Mesothelial cell of epicardium (in vitro differentiated cells): ENCODE measurements around the gene PSMG1. TPM values are rescaled to one million over a fixed set of nuclear protein-coding genes. Genes with fewer than 3 reads are reported as not detected.

Experiments used
- DNase-seq, 2 experiments: peaks; one replicate each; pipeline ENCODE4 v3.0.0; 2021; ENCODE audit warnings: low spot score in 2 of 2; ENCODE audit not compliant: unreplicated experiment in 2 of 2
- H3K27ac Mint-ChIP-seq: 2 replicates; pipeline ENCODE4 v1.8.0; 2021; ENCODE audit warnings: mixed read lengths
- H3K27me3 Mint-ChIP-seq: 2 replicates; pipeline ENCODE4 v1.8.0; 2021; ENCODE audit warnings: low read depth, mixed read lengths
- H3K36me3 Mint-ChIP-seq: 2 replicates; pipeline ENCODE4 v1.8.0; 2021; ENCODE audit warnings: mixed read lengths
- H3K4me1 Mint-ChIP-seq: 2 replicates; pipeline ENCODE4 v1.8.0; 2021; ENCODE audit warnings: mixed read lengths
- H3K4me3 Mint-ChIP-seq: 2 replicates; pipeline ENCODE4 v1.8.0; 2021; ENCODE audit warnings: mild to moderate bottlenecking, moderate library complexity, mixed read lengths
- H3K9me3 Mint-ChIP-seq: 2 replicates; pipeline ENCODE4 v1.8.0; 2021; ENCODE audit warnings: mixed read lengths
- total RNA-seq: library from RNA; stranded (reverse); gene quantifications from 3 replicates; pipeline ENCODE4 v1.2.1, GENCODE V29; 2021
- TF ChIP-seq, protein P1 (sequence below): fragments of 200-600 bp; sonication (generic); IDR thresholded peaks from one replicate; pipeline ENCODE4 v1.5.0; 2021; ENCODE audit warnings: antibody characterized with exemption; ENCODE audit not compliant: unreplicated experiment

PSMG1 gene
- total RNA-seq, 1 donor from 2014 or later, result 34.5 TPM

DNA sequence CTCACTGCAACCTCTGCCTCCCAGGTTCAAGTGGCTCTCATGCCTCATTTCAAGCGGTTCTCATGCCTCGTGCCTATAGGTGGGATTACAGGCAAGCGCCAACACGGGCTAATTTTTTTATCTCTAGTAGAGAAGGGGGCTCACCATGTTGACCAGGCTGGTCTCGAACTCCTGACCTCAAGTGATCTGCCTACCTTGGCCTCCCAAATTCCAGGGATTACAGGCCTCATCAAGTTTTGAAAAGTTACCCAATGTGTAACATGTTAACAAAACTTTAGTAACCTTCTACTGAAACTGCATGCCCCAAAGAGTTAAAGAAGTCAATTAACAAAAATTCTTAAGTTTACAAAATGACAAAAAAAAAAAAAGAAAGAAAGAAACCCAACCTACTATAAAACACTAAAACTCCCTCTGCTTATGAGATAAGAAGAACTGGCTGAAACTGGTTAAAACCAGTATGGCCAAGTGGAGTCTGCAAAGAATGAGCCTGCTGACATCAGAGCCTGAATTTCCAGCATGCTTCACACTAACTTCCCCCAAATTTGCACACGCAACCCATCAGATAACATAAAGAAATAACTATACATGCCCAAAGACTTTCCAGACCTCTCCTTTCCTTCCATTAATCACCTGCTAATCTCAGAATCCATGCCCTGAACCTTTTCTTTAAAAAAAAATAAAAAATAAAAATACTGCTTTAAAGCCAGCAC is 25.5 kb upstream of the PSMG1 start:
- Mint-ChIP-seq H3K9me3 (no peaks in the 10 kb centered on the region), H3K36me3 (peaks cover 39% of the 10 kb centered on the region), H3K27me3 (no peaks in the 10 kb centered on the region), H3K4me3 (no peak overlapping the region), H3K27ac (peak overlapping the region; percentile 83), H3K4me1 (peaks cover 20% of the 10 kb centered on the region)
- TF ChIP-seq, protein P1, sequence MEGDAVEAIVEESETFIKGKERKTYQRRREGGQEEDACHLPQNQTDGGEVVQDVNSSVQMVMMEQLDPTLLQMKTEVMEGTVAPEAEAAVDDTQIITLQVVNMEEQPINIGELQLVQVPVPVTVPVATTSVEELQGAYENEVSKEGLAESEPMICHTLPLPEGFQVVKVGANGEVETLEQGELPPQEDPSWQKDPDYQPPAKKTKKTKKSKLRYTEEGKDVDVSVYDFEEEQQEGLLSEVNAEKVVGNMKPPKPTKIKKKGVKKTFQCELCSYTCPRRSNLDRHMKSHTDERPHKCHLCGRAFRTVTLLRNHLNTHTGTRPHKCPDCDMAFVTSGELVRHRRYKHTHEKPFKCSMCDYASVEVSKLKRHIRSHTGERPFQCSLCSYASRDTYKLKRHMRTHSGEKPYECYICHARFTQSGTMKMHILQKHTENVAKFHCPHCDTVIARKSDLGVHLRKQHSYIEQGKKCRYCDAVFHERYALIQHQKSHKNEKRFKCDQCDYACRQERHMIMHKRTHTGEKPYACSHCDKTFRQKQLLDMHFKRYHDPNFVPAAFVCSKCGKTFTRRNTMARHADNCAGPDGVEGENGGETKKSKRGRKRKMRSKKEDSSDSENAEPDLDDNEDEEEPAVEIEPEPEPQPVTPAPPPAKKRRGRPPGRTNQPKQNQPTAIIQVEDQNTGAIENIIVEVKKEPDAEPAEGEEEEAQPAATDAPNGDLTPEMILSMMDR, result no peak
- no peak for DNase-seq

DNA sequence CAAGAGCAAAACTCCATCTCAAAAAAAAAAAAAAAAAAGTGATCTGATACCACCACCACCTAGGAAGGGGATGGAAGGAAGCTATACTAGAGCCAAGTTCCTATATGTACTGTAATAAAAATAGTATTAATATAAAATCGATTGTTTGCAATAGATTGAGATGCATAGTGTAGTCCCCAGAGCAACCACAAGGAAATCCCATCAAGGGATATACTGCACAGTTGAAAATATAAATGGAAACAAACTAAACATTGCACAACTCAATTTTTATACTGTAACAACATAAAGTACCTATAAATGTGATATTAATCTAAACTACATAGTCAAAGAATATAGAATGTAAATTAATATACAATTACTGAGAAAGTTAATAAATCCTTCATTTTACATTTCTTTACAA is 20.9 kb upstream of the PSMG1 start:
- H3K9me3 Mint-ChIP-seq, result no peaks in the 10 kb centered on the region
- H3K27ac Mint-ChIP-seq, result no peak overlapping the region
- no peak for DNase-seq
- H3K4me1 Mint-ChIP-seq, result peaks cover 16% of the 10 kb centered on the region
- TF ChIP-seq, protein P1, result peak; percentile 42
- H3K4me3 Mint-ChIP-seq, result no peak overlapping the region
- peaks cover 42% of the 10 kb centered on the region for H3K36me3 Mint-ChIP-seq
- no peaks in the 10 kb centered on the region for H3K27me3 Mint-ChIP-seq

DNA sequence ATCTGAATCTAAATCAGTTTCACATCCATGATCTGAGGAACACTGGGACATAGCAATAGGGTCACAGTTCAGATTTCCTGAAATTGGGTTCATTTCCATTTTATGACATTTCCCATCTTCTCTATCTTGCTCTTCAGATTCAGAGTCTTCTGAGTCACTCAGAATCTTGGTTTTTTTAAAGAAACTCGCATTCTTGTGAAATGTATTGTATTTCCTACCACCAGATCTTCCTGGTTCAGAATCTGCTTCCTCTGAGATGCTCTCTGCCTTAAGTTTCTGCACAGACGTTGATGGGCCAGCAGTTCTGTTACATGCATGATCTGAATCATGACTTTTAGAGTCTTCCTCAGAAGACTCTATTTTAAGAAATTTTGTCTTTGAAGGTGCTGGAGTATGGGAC is 15.5 kb upstream of the PSMG1 start:
- TF ChIP-seq, protein P1, result no peak
- Mint-ChIP-seq H3K4me1 (peaks cover 5% of the 10 kb centered on the region), H3K27me3 (no peaks in the 10 kb centered on the region), H3K4me3 (no peak overlapping the region), H3K27ac (no peak overlapping the region), H3K9me3 (no peaks in the 10 kb centered on the region), H3K36me3 (peaks cover 44% of the 10 kb centered on the region)
- DNase-seq, result no peak

DNA sequence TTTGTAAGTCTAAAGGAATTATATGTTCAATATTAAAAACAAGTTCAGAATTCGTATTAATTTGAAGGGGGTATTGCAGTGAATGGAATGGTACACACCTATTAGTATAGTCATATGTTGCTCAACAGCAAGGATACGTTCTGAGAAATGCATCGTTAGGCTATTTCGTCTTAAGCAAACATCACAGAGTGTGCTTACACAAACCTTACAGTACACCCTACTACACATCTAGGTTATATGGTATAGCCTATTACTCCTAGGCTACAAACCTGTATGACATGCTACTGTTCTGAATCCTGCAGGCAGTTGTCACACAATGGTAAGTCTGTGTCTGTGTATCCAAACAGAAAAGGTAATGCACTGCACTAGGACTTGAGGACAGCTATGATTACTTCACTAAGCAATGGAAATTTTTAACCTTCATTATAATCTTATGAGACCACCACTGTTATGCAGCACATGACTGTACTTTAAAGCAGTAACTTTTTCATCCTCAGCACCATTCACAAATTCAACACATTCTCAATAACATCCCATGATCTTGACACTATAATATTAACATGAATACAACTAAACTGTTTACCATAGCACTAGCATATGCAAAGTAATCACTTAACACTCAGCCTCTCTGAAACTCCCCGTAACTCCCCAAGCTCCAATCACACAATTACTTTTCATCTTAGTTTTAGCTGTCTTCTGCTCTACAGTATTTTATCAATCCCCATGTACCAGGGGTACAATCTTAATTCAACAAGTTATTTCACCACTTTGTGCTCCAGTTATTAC is 14.4 kb upstream of the PSMG1 start:
- no peaks in the 10 kb centered on the region for H3K9me3 Mint-ChIP-seq
- H3K27me3 Mint-ChIP-seq, result no peaks in the 10 kb centered on the region
- TF ChIP-seq, protein P1, result no peak
- H3K4me3 Mint-ChIP-seq, result no peak overlapping the region
- H3K4me1 Mint-ChIP-seq, result peaks cover under 1% of the 10 kb centered on the region
- H3K36me3 Mint-ChIP-seq, result peaks cover 38% of the 10 kb centered on the region
- no peak for DNase-seq
- no peak overlapping the region for H3K27ac Mint-ChIP-seq

DNA sequence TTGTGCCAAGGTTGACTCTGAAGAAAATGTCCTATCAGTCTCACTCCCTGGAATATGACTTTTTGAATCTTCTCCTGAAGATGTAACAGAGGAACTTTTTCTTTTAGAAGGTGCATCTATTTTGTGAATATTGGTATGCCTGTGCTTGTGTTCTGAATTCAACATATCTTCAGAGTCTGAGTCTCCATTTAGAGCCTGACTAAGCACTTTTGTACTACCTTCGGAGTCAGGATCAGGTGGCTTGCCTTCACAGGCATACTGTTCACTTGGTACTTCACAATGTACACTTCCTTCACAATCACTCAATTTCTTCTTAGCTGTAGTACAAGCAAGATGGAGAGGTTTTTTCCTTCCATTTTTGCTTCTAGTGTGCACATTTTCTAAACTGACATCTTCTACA is 13.6 kb upstream of the PSMG1 start:
- Mint-ChIP-seq H3K27ac (no peak overlapping the region), H3K4me3 (no peak overlapping the region), H3K36me3 (peaks cover 37% of the 10 kb centered on the region), H3K4me1 (no peaks in the 10 kb centered on the region), H3K27me3 (no peaks in the 10 kb centered on the region), H3K9me3 (no peaks in the 10 kb centered on the region)
- TF ChIP-seq, protein P1, result no peak
- no peak for DNase-seq
